NCI-H2171 (cell line): ENCODE data around the gene ATAD3A.
A peak's percentile ranks its signal among the peaks of the same experiment; 100 is the strongest.
"Not testable (repeated sequence)": the region's sequence is repeated elsewhere in the genome, so short reads cannot be mapped to it uniquely, and the experiment has no call there.

Experiments used
- DNase-seq: peaks from one replicate; lab custom pipeline; 2025; lab: John Stamatoyannopoulos, UW

Gene ATAD3A

DNA sequence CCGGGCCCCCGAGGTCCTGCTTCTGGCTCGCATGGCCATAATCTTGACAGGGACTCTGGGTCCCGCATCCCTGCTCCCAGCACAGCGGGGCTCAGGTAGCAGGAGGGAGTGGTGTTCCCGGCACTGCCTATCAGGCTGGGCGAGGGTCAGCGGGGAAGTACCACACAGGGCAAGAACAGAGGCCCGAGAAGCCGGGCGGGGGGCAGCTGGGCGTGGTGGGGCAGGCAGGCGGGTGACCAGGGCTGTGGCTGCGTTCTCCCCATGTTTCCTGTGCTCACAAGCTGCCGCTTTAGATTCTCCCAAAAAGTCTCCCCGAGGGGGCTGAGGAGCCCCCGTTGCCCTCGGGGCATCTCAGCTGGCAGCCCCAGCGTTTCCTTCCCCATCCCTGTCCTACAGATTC lies 22.1 kb upstream of the ATAD3A start:
- no peak for DNase-seq

DNA sequence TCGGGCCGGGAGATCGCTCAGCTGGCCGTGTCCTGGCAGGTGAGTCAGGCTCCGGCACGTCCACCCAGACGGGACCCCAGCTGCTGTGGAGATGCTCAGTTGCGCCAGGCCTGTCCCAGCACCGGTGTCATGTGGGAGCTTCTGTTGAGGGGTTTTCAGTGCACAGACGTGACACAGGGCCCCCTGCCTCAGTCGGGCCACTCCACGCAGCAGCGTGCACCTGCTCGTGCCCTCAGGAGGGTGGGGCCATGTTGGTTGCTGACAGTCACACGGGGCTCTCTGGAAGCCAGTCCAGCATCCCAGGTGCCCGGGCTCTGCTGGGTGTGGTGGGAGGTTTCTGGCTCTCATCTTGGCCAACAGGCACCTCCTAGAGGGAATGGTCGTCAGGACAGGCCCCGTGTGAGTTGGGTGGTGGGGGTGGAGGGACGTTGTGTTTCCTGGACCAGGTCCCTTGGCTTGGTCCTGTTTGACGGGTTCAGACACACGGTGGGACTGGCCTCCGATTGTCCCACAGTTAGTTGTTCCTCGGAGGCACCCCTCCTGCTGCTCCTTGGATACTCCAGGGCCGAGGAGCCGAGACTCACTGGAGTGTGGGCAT lies 21.2 kb upstream of the ATAD3A start:
- no peak for DNase-seq

DNA sequence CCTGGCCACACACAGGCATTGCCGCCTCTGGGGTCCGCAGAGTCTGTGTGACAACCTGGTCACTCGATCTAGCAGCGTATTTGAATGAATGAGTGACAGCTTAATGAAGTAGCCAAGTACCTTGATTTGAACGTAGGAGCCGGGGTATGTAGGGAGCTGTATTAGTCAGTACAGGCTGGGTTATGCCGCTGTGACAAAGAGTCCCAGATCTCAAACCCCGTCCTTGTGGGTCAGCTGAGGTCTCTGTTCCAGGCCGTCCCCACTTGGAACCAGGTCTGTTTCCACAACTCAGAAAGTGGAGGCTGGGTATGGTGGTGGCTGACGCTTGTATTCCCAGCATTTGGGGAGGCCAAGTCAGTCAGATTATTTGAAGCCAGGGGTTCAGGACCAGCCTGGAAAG lies 20.4 kb upstream of the ATAD3A start:
- no peak for DNase-seq

DNA sequence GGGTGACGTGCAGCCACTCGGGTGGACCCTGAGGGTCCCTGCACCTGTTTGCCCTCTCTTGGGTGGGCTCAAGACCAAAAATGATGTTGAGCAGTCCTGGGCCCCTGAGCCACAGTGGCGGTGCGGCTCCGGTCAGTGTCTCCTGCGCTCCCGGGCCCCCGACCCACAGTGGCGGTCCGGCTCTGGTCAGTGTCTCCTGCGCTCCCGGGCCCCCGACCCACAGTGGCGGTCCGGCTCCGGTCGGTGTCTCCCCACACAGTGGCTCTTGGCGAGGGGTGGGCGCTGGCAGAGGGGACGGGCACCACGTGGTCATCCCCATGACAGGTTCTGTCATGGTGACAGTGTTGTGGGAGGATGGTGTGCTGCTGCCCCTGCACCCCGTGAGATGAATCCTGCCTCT lies 17.7 kb upstream of the ATAD3A start:
- not testable (repeated sequence) for DNase-seq

DNA sequence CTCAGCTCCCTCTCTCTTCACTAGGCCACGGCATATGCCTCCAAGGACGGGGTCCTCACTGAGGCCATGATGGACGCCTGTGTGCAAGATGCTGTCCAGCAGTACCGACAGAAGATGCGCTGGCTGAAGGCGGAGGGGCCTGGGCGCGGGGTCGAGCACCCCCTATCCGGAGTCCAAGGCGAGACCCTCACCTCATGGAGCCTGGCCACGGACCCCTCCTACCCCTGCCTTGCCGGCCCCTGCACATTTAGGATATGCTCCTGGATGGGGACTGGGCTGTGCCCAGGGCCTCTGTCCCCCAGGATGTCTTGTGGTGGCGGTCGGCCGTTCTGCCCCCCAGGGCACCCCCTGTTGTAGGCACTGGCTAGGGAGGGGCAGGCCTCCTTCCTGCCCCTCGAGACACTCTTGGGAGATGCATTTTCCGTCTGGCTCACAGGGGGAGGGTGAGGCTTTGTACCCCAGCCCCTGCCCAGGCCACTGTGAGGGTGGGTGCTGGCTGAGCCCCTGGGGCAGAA lies 16.4 kb upstream of the ATAD3A start:
- DNase-seq, result not testable (repeated sequence)

DNA sequence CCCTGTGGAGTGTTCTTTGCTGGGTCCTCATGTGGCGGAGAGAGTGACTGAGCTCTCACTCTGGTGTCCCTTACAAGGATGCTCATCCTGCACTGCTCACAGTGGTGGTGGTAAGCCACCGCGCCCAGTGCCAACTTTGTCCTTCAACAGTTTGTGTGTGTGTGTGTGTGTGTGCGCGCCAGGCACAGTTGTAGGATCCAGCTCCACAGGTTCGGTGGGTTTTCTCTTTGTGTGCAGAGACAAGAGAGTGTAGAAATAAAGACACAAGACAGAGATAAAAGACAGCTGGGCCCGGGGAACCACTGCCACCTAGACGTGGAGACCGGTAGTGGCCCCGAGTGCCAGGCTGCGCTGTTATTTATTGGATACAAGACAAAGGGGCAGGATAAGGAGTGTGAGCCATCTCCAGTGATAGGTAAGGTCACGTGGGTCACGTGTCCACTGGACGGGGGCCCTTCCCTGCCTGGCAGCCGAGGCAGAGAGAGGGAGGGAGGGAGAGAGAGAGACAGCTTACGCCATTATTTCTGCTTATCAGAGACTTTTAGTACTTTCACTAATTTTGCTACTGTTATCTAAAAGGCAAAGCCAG lies 7.1 kb upstream of the ATAD3A start:
- peak; percentile 55 for DNase-seq

DNA sequence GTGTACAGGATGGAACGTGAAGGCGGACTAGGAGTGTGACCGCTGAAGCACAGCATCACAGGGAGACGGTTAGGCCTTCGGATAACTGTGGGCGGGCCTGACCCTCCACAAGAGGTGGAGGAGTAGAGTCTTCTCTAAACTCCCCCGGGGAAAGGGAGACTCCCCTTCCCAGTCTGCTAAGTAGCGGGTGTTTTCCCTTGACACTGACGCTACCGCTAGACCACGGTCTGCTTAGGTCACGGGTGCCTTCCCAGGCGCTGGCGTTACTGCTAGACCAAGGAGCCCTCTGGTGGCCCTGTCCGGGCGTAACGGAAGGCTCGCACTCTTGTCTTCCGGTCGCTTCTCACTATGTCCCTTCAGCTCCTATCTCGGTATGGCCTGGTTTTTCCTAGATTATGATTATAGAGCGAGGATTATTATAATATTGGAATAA lies 6.6 kb upstream of the ATAD3A start:
- DNase-seq, result not testable (repeated sequence)

DNA sequence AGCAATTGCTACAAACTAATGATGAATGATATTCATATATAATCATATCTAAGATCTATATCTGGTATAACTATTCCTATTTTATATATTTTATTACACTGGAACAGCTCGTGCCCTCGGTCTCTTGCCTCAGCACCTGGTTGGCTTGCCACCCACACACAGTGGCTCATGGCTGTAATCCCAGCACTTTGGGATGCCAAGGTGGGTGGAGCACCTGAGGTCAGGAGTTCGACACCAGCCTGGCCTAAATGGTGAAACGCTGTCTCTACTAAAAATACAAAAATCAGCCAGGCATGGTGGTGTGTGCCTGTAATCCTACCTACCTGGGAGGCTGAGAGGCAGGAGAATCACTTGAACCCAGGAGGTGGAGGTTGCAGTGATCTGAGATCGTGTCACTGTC lies 6.2 kb upstream of the ATAD3A start:
- DNase-seq, result not testable (repeated sequence)

DNA sequence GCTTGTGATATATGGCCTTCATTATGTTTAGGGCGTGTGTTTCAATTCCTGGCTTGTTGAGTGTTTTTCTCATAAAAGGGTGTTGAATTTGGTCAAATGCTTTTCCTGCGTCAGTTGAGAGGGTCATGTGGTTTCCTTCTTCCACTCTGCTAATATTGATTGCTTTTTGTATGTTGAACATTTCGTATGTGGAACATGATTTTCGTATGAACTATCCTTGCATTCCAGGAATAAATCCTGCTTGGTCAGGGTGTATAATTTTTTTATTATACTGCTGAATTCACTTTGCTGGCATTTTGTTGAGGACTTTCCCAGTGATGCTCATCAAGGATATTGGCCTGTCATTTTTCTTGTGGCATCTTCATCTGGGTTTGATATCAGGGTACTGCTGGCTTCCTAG lies 4.7 kb upstream of the ATAD3A start:
- no peak for DNase-seq

DNA sequence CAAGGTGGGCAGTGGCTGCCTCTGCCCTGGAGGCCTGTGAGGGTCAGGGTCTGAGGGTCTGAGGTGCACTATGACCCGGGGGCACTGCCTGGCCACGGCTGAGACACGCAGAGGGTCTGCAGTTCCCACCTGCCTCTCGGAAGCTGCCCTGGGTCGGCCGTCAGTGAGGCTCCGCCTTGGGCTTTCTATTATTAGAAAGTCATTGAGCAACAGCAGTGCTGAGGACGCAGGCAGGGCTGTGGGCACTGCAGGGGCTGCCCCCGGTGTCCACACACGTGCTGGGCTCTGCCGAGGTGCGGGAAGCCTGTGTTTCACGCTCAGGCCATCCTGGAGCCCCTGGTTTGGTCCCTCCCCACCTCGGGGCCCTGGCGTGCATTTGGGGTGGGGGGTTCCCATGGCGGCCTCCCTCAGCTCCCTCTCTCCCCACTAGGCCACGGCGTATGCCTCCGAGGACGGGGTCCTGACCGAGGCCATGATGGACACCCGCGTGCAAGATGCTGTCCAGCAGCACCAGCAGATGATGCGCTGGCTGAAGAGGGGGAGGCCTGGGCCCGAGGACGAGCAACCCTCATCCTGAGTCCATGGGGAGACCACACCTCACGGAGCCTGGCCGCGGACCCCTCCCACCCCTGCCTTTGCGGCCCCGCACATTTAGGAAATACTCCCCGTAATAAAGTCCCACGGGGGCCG lies 3.0 kb upstream of the ATAD3A start:
- DNase-seq, result not testable (repeated sequence)

DNA sequence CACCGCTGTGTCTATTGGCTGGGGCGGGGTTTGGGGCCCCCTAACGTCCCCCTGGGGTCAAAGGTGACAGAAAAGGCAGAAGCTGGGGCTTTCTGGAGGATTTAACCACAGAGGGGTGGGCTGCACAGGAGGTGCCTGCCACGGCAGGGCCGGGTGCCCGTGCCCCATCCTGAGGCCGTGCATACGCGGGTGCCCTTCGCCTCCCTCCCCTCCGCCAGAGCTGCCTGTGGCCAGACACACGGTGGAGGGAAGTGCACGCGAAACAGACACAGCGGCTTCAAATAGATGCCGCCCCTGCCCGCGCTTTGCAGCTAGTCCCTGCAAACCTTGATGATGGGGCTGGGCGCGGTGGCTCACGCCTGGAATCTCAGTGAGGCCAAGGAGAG lies 2.5 kb upstream of the ATAD3A start:
- DNase-seq, result not testable (repeated sequence)

DNA sequence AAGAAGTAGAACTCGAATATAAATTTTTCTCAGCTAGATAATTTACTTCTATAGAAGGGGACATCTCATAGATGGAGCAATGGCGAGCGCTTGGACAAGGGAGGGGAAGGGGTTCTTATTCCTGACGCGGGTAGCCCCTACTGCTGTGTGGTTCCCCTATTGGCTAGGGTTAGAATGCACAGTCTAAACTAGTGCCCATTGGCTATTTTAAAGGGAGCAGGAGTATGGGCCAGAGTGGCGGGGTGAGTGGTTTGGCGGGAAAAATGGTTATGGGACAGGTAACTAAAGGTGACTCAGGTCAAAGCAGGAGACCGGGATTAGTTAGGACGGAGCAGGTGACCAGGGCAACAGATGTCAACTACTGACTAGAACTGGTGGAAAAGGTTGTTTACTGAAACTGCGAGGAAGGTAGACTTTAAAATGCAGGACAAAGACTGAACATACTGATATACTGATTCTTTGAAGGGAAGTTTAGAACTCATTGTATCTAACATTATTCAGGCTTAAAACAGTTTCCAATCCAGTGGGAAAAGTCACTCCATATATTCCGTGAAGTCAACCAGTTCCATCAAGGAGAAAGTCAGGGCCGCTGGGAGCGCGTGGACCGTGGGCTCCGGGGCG lies 940 bp upstream of the ATAD3A start:
- DNase-seq, result no peak

DNA sequence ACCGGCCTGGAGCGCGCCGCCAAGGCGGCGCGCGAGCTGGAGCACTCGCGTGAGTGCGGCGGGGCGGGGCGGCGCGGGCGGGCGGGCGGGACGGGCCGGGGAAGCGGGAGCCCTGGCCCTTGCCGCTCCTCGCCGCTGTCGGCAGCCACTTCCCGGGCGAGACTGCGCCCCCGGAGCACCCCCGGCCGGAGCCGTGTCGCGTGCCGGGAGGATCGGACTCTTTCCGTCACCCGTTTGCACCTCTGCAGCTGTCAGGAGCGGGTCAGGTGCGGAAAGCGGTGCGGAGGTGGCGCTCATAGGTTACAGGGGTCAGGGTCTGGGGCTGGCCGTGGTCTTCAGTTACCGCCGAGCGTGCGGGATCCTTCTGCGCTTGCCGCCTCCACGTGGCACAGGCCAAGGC lies 463 bp downstream of the ATAD3A start:
- DNase-seq, result not testable (repeated sequence)

DNA sequence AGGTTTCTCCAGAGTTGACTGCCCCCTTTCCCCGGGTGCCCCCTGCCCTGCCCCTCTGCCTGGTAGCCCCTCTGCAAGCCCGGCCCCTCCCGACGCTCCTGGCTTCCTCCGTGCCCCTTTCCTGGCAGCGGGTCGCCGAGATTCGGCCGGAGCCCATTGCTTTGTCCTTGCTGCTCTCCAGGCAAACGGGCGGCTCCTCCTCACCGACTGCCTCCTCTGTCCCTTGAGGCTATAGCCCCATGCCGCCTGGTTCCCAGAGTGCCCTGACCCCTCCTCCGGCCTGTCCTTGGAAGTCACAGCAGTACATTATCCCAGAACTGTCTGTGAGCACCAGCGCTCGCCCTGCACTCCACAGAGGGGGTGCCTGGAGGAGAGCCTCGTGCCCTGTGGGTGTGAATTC lies 1.7 kb downstream of the ATAD3A start:
- not testable (repeated sequence) for DNase-seq

DNA sequence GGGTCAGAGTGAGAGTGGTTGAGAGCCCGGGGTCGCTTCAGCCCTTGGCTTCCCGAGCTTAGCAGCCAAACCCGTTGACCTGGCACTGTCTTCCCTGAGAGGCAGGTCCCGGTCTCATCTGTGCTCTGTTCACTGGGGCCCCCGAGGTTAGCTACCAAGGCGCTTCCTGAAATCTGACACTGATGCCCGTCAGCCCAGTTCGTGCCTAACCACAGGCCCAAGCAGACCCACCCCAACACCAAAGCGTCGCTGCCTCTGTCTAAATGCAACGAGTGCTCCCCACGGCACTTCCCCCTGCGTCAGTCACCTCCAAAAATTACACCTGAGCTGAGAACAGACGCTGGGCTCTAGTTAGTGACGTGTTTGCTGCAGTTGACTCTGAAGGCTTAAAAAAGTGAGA lies 2.4 kb downstream of the ATAD3A start:
- not testable (repeated sequence) for DNase-seq

DNA sequence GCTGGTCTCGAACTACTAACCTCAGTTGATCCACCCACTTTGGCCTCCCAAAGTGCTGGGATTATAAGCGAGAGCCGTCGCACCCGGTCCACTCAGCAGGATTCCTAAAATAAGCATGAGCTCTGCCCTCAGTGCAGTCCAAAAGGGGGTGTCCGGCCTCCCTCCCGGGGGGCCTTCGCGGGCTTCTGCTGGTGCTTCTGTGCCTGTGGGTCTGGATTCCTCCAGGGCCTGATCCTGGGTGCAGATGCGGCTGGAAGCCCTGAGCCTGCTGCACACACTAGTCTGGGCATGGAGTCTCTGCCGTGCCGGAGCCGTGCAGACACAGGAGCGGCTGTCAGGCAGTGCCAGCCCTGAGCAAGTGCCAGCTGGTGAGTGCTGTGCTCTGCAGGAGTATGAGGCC lies 5.0 kb downstream of the ATAD3A start:
- not testable (repeated sequence) for DNase-seq

DNA sequence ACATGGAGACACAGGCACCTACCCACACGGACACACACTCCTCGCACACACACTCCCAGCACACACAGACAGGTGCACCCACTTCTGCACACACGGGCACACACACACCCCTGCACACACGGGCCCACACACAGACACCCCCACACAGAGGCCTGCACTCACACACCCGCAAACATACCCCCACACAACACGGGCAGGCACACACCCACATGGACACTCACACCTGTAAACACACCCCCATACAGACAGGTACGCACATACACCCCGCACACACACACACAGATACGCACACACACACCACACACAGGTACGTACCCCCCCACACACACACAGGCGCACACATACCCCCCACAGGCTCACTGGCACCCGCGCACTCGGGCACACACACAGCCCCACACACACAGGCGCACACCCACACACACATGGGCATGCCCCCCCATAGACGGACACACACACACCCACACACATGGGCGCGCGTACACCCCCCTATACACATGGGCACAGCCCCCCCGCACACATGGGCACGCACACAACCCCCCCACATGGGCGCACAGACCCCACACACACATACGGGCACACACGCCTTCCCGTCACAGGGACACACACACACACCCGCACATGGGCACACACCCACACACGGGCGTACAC lies 6.1 kb downstream of the ATAD3A start:
- no peak for DNase-seq

DNA sequence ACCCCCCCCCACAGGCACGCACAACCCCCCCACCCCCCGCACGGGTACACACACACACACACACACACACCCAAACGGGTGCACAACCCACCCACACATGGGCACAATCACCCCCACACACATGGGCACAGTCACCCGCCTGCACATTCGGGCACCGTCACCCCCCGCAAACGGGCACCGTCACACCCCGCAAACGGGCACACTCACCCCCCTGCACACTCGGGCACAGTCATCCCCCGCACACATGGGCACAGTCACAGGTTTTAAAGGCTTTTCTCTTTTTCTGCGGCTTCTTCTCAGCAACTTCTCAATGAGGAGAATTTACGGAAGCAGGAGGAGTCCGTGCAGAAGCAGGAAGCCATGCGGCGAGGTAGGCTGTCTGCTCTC lies 6.7 kb downstream of the ATAD3A start:
- not testable (repeated sequence) for DNase-seq

DNA sequence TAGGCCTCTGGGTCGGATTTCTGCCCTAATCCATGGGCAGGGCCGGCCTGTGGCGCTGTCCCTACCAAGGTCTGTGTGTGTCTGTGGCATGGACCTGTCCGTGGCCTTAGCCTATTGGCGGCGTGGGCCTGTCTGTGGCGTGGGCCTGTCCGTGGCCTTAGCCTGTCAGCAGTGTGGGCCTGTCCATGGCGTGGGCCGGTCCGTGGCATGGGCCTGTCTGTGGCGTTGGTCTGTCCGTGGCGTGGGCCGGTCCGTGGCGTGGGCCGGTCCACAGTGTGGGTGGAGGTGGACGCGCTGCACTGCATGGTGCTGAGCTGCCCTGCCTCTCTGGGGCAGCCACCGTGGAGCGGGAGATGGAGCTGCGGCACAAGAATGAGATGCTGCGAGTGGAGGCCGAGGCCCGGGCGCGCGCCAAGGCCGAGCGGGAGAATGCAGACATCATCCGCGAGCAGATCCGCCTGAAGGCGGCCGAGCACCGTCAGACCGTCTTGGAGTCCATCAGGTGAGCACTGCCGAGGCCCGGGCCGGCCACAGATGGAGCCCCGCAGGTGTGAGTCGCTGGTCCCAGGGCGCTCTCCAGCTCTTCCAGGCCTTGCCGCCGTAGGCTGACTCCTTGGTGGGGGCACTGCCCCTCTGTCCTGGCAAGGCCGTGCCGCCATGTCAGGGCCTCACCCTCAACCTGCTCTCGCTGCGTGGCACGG lies 8.0 kb downstream of the ATAD3A start:
- DNase-seq, result not testable (repeated sequence)

DNA sequence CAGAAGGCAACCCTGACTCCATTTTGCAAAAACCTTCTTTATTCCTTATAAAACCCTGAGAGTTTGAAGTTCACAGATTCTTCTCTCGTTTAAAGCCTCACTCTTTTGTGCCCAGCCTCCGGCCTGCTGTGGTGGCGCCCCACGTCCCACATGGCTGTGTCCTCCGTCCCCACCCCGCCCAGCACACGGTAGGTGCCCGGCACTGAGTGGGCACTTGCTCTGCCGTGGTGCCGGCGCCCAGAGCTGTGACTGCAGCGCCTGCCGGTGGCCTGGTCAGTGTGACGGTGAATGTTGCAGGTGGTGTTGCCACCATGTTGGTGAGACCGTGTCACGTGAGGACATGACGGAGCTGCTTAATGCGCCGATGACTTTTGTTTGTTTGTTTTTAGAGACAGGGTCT lies 9.4 kb downstream of the ATAD3A start:
- DNase-seq, result no peak

DNA sequence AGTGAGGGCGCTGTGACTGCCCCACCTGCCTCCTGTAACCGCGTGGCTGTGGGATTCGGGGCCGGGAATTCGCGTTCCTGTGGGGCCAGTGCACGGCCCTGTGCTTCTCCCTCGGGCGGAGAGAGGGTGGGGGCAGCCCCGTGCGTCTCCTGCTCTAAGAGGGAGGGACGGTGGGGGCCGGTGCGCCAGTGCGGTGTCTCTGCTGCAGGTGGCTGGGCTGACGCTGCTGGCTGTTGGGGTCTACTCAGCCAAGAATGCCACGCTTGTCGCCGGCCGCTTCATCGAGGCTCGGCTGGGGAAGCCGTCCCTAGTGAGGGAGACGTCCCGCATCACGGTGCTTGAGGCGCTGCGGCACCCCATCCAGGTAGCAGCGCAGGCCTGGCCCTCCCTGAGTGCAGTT lies 10.6 kb downstream of the ATAD3A start:
- DNase-seq, result not testable (repeated sequence)

DNA sequence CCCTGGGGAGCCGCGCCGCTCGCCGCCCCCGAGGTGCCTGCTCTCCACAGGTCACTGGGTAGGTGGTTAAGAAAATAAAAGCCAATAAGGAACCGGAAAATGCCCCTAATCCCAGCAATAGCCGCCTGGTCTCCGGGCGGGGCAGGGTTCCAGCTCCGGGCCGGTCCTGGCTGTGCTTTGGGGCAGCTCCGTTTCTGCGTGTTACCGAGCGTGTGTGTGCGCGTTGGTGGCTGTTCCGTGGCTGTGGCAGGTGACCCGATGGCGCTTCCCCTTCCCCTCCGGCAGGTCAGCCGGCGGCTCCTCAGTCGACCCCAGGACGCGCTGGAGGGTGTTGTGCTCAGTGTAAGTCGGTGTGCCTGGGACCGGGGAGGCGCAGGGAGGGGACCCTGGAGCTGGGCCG lies 11.3 kb downstream of the ATAD3A start:
- DNase-seq, result not testable (repeated sequence)
